GM21529 (cell line): ENCODE results near the gene CAMKK2.
"Not testable (repeated sequence)": the region's sequence is repeated elsewhere in the genome, so short reads cannot be mapped to it uniquely, and the experiment has no call there.

Experiments
- ATAC-seq: cut with Tn5 transposase; IDR thresholded peaks from one replicate; pipeline ENCODE4 v1.9.1; 2021; ENCODE audit not compliant: unreplicated experiment

The CAMKK2 gene

DNA sequence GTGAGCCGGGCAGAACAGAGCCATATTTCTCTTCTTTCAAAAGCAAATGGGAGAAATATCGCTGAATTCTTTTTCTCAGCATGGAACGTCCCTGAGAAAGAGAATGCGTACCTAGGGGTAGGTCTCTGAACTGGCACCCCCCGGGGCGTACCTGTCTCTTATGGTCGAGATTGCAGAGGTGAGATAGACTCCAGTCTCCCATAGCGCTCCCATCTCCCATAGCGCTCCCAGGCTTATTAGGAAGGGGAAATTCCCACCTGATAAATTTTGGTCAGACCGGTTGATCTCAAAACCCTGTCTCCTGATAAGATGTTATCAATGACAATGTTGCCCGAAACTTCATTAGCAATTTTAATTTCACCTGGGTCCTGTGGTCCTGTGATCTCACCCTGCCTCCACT lies 16.0 kb downstream of the CAMKK2 start:
- not testable (repeated sequence) for ATAC-seq

DNA sequence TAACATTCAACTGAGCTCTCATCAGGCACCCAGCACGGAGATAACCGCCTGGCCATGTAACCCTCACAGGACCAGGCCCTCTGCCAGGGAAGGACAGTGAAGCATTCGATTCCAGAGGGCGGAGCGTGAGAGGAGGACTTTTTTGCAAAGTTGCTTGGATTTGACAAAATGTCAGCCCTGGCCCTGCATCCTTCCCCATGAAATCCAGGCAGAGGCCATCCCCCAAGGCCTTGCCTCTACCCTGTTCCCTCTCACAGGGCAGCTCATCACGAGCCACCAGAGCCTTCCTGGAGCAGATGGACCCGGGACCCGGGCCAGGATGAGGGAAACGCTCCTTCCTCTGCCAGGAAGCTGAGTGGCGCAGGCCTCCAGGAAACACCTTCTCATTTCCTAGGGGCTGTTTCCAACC lies 17.0 kb downstream of the CAMKK2 start:
- ATAC-seq = no peak

DNA sequence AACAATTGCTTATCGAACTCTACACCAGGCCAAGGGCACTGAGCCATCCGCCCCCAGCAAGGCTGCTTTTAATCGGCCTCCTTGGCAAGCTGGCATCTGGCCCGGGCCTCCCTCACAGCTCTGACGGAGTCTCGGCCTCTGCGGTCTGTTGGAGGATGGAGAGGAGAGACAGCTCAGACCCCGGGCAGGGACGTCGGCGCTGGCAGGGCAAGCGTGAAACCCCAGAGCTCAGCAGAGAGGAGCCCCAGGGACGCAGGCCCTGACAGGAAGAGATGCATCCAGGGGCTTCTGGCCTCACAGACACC lies 17.5 kb downstream of the CAMKK2 start:
- ATAC-seq = no peak

DNA sequence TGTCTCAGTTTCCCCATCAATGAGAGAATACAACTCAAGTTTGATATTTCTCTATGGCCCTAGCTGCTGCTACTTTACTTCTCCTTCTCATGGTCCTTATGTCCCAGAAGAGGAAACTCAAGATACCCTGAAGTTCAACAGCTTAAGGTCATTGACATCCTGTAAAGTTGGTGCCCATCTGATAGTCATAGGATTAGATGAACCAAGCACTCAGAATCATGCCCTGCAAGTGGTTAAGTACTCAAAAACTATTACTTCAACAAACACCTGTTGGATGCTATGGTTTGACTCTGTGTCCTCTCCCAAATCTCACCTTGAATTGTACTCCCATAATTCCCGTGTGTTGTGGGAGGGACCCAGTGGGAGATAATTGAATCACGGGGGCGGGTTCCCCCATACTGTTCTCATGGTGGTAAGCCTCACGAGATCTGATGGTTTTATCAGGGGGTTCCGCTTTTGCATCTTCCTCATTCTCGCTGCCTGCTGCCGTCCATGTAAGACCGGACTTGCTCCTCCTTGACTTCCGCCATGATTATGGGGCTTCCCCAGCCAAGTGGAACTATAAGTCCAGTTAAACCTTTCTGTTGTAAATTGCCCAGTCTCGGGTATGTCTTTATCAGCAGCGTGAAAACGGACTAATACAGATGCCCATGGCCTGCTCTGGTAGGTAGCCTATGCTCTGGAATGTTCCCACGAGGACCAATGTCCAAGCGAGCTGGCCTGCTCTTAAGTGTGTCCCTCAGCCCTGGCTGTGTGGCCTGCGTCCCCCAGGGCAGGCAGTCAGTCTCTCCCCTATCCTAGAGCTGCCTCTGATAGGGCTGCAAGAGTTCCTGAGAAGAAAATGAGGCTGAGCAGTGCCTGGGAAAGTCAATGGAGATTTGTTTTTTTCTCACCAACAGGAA lies 18.1 kb downstream of the CAMKK2 start:
- no peak for ATAC-seq

DNA sequence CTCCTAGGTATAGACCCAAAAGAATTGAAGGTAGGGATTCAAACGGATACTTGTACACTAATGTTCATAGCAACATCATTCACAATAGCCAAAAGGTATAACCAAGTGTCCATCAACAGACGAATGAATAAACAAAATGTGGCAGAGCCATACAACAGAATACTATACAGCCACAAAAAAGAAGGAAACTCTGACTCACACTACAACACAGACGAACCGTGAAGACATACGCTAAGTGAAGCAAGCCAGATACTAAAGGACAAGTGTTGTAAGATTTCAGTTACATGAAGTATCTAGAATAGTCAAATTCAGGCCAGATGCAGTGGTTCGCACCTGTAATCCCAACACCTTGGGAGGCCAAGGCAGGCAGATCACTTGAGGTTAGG lies 19.1 kb downstream of the CAMKK2 start:
- ATAC-seq = no peak

DNA sequence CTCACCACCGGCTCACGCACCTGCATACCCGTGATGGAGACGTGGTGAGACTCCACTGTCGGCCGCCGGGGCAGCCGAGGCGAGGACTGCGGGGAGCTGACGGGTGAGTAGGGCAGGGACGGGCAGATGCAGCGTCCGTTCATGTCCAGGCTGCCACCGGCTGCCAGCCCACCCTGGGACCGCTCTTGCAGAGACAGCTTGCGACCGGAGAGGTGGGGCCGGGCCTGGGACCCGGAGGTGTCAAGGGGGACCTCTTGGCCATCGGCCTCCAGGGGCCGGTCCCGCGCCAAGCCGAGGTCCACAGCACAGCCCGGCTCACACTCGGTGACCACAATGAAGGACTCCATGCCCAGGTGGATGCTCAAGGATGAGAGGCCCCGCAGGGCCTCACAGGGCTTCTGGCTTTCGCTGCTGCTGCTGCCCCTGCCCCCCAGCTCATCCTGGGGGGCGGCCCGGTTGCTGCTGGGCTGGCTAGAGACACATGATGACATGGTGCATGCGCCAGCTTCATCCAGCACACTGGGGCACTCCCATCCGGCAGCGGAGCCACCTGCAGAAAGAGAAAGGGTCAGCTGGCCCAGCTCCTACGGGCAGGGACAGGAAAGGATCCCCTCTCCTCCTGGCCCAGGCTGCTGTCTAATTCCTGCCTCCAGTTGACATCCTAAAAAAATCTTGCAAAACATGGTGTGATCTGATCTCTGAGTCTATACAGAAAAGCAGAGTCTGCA lies 22.3 kb downstream of the CAMKK2 start:
- ATAC-seq = no peak

DNA sequence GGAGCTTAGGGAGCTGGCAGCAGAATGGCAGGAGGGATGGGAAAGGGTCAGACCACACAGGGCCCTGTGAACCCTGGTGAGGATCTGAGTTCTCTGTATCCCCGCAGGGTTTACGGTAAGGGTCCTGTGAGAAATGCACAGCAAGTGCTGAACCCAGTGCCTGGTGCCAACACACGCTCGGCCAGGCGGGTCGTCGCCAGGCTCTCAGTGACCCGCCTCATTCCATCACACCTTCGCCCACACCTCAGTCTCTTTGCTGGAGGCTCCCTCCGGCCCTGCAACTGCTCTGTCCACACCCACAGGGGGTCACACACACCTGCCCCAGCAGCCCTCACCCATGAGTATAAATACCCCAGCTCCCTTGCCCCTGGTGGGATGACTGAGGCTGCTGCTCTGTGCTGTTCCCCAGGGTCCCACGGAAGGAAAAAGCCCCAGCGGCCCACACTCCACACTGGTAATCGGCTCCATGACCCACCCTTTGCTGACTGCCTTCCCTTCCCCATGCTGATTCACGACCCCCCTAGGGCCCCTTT lies 23.1 kb downstream of the CAMKK2 start:
- ATAC-seq = no peak

DNA sequence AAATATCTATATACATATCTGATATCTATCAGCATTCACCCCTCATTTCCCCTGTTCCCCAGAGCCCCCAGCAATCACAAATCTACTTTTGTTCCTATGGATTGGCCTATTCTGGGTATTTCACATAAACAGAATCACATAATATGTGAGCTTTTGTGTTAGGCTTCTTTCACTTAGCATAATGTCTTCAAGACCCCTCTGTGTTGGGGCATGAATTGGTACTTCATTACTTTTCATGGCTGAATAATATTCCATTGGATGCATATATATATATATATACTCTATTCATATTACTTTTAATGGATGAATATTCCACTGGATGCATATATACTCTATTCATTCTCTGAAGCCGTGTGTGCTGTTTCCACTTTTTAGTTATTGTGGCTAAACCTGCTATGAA lies 28.7 kb downstream of the CAMKK2 start:
- no peak for ATAC-seq

DNA sequence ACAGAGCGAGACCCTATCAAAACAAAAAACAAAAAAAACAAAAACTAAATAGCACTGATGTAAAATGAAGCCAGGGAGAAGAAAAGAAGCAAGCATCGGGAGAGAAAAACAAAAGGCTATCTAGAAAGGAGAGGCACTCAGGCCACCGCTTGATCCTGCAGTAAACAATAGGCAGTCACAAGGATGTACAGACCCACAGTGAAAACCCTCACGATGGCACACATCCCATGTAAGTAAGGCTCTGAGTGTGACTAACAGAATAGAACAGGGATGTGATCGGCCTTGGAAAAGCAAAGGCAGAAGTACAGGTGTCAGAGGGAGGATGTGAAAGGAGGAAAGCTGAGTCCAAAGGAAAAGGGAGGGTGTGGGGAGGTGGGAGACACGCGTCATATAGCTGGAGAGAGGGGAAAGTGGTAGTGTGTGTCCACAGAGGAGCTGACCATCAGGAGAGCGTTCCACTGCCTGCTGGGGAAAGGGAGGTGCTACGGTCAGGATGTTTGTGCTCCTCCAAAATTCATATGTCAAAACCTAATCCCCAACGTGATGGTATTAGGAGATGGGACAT lies 31.5 kb downstream of the CAMKK2 start:
- no peak for ATAC-seq

DNA sequence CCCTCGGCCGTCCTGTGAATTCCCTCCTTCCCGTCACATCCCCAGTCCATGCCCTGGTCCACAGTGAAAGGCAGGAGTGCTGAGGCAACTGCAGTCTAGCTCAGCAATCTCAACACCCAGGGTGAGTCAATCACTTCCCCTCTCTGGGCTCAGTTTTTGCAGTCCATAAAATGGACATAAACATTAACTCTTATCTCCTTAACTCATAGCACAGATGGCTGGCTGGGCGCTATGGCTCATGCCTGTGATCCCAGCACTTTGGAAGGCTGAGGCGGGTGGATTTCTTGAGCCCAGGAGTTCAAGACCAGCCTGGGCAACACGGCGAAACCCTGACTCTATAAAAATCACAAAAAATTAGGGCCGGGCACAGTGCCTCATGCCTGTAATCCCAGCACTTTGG lies 32.4 kb downstream of the CAMKK2 start:
- ATAC-seq = no peak

DNA sequence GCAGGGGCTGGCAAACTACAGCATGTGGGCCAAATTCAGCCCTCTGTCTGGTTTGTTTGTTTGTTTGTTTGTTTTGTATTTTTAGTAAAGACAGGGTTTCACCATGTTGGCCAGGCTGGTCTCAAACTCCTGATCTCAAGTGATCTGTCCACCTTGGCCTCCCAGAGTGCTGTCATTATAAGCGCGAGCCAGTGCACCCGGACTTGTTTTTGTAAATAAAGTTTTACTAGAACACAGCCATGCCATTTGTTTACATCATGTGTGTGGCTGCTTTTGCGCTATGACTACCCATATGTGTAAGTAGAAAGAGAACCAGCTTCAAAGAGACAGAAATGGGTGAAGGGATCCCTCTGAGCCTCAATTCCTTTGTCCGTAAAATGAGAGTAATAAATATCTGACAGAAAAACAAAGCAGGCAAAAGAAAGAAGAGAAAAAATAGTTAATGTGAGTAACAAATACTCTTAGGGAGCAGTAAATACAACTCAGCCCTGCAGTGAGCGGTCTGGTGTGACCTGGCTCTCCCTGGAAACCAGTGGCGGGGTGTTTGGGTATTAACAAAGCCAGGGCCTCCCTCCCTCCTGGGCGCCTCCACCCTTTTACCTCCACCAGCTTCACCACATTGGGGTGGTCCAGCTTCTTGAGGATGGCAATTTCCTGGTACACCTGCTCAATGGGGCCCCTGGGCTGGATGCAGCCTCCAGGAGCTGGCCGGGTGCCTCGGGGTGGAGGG lies 33.1 kb downstream of the CAMKK2 start:
- ATAC-seq = no peak

DNA sequence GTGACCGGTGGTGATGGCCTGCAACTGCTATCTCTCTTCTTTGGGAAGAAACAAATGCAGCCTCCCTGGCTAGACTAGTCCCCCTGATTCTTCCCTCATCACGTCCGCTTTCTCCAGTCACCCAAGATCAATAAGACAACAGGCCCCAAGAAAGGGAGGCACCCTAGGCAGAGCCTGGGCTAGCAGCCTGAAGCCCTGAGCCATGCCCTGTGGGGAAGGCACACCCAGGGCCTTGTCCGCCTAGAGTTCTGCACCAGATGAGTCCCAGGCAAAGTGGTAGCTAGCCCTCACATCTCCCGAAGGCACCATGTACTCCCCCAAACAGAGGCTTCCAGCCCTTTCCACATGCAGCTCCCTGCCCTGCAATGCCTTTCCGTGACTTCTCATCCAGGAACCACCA lies 35.1 kb downstream of the CAMKK2 start:
- no peak for ATAC-seq

DNA sequence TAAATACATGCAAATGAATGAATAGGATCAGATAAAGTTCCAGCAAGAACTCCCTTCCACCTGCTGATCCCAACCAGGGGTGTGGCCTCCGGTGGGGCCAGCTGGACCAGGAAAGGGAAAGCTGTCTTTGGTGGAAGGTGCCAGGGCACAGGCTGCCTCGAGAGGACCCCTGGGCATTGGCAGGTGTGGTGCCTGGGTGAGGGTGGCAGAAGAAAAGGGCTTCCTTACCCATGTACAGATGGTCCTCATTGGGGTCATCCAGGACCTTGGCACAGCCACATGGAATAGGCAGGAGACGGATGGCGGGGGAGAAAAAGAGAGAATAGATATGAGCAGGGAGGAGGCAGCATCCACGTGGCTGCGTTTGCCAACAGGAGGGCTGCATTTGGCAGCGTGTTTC lies 36.4 kb downstream of the CAMKK2 start:
- no peak for ATAC-seq

DNA sequence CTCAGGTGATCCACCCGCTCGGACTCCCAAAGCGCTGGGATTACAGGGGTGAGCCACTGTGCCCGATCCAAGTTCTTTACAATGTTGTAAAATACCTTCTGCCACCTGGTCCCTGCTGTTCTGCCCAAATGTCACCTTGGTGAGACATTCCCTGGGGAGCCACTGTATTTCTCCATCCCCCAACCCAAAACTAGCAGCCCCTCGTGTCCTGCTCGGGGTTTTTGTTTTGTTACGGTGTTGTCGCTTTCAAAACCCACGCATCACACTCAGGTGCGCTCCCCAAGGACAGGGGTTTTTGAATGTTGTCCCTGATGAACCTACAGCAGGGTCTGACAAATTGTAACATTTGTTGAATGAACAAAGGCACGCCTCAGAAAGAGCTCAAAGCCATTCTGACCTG lies 37.4 kb downstream of the CAMKK2 start:
- no peak for ATAC-seq

DNA sequence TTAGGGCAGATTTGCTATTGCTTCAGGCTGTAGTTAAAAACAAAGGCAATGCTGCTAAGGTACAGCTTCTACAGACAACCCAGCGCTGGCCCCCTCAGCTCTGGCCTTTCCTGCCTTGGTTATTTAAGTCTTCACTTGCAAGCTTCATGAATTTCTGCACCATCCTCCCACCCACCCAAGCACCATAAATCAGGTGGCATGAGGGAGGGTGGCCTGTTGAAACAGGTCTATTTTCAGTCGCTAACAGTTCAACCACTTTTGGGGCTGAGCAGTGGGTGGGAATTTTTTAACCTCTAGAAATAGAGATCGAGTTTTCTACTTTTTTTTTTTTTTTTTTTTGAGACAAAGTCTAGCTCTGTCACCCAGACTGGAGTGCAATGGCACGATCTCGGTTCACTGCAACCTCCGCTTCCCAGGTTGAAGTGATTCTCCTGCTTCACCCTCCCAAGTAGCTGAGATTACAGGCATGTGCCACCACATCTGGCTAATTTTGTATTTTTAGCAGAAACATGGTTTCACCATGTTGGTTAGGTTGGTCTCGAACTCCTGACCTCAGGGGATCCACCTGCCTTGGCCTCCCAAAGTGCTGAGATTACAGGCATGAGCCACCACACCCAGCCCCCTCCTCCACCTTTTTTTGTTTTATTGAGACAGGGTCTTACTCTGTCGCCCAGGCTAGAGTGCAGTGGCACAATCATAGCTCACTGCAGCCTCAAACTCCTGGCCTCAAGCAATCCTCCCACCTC lies 38.6 kb downstream of the CAMKK2 start:
- ATAC-seq = not testable (repeated sequence)

DNA sequence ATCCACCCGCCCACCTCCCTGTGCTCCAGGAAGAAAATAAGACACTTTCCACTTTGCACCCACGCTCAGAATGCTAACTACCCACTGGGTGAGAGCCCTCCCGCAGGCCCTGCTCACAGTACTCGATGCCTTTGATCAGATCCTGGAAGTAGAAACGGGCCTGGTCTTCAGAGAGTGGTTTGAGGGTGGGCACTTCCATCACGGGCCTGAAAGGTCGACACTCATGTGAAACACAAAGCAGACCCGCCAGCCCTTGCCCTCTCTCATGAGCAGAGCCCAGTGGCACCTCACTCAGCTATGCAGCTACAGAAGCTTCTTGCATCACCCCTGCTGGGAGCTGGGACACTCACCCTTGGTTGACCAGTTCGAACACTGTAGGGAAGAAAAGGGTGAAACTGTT lies 41.1 kb downstream of the CAMKK2 start:
- ATAC-seq = no peak

DNA sequence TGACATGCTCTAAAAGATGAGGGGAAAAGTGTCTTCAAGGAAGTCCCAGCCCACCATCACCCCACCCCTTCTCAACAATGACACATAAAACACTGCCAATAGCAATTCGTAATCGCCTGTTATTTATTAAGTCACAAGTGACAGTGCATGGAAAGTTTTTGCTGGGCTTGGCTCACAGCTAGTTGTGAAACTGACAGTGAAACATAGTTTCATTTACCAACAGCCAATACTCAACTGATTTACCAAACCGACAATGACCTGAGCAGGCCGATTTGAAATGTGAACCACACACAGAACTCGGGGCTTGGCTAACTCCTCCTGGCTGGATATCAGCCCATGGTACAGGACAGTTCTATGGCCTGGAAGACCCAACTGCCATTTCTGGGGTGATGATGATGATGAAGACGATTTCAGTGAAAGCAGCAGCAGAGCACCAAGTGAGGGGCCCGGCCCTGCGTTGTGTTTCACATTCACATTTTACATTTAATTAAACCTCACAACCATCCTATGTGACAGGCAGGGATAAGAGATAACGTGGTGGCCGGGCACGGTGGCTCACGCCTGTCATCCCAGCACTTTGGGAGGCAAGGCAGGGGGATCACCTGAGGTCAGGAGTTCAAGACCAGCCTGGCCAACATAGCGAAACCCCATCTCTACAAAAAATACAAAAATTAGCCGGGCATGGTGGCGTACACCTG lies 42.7 kb downstream of the CAMKK2 start:
- ATAC-seq = no peak

DNA sequence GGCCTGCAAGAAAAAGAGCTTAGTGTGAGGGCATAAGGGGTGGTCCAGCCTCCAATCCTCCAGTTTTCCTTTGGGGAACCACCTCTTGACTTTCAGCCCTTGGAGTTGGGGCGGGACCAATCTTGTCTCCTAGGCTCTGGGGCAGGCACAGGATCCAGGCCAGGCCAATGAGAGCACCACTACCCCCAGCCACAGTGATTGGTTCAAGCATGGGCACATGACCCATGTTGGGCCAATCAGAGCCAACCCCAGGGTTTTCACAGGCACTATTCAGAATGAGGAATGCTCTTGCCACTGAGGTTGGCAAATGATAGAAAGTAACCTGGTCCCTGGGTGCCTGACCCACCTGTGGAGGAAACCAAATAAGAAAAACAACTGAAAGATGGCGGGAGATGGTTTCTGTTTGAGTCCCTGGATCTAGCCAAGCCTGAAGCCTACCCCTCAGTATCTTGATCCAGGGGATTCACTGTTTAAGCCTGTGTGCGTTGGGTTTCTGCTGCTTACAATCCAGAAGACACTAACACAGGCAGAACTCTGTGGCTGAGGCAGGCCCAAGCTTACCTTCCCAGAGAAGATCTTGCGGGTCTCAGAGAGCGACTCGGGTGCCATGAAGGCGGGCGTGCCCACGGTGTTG lies 43.7 kb downstream of the CAMKK2 start:
- ATAC-seq = no peak

DNA sequence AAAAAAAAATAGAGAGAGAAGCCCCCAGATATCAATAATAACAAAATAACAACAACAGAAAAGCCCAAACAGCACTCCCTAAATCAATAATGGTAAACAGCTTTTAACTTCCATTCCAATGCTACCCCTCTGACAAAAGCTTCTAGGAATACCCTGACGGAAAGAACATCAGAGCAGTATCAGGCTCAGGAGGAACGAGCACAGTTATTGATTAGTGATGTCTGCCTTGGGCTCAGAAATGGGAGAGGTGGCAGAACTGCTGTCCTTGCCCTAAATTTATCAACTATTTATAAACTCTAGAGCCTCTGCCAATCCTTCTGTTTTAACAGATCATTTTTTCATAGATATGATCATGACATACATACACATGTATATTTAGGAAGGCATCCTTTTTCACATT lies 44.7 kb downstream of the CAMKK2 start:
- no peak for ATAC-seq

DNA sequence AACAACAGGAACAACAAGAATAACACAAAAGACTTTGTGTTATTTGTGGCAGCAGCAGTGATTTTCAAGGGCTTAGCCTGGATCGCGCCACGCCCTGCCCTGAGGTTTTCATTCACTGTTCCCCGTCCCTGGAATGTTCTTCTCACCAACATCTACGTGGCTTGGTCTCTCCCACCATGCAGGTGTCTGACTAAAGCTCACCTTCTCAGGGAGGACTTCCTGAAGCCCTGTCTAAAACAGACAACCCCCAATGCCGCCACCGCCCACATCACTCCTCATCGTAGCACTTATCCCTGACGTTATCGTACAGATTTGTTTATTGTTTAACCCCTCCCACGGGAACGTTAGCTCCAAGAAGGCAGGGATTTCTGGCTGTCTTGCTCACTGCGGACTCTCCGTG lies 46.1 kb downstream of the CAMKK2 start:
- no peak for ATAC-seq
